Smooth muscle cell (in vitro differentiated cells): Measurements from ENCODE around the gene PPP2R5C. TPM values are rescaled to one million over a fixed set of nuclear protein-coding genes. Genes with fewer than 3 reads are reported as not detected.

ENCODE experiments used
- DNase-seq: peaks from one replicate; lab custom pipeline; 2025; ENCODE audit not compliant: unreplicated experiment; lab: John Stamatoyannopoulos, UW
- H2AFZ ChIP-seq: fragments of 200-600 bp; sonication (generic); 2 replicates; pipeline ENCODE4 v1.6.0; 2016; ENCODE audit warnings: antibody characterized with exemption, low read depth, mild to moderate bottlenecking
- H3F3A ChIP-seq: fragments of 200-600 bp; sonication (generic); 2 replicates; pipeline ENCODE4 v1.6.0; 2017; ENCODE audit warnings: antibody characterized with exemption, low read depth
- H3K27ac ChIP-seq: fragments of 200-600 bp; sonication (generic); 2 replicates; pipeline ENCODE4 v1.5.1; 2016; ENCODE audit warnings: low read depth, mild to moderate bottlenecking
- H3K27me3 ChIP-seq: fragments of 200-600 bp; sonication (generic); 2 replicates; pipeline ENCODE4 v1.6.1; 2016; ENCODE audit warnings: low read depth, mild to moderate bottlenecking
- H3K36me3 ChIP-seq: fragments of 200-600 bp; sonication (generic); 2 replicates; pipeline ENCODE4 v1.5.1; 2016; ENCODE audit warnings: low read depth
- H3K4me1 ChIP-seq: fragments of 200-600 bp; sonication (generic); 2 replicates; pipeline ENCODE4 v1.5.1; 2016; ENCODE audit warnings: low read depth
- H3K4me2 ChIP-seq: fragments of 200-600 bp; sonication (generic); 2 replicates; pipeline ENCODE4 v1.6.0; 2016; ENCODE audit warnings: mild to moderate bottlenecking
- H3K4me3 ChIP-seq: fragments of 200-600 bp; sonication (generic); 2 replicates; pipeline ENCODE4 v1.5.1; 2016; ENCODE audit warnings: mild to moderate bottlenecking
- H3K79me2 ChIP-seq: fragments of 200-600 bp; sonication (generic); 2 replicates; pipeline ENCODE4 v1.6.0; 2016; ENCODE audit warnings: low read depth, mild to moderate bottlenecking
- H3K9ac ChIP-seq: fragments of 200-600 bp; sonication (generic); 2 replicates; pipeline ENCODE4 v1.6.0; 2016; ENCODE audit warnings: low read depth
- H3K9me3 ChIP-seq: fragments of 200-600 bp; sonication (generic); replicated peaks from 2 replicates; pipeline ENCODE4 v1.5.1; 2016; ENCODE audit warnings: low read depth
- H4K20me1 ChIP-seq: fragments of 200-600 bp; sonication (generic); 2 replicates; pipeline ENCODE4 v1.6.0; 2016; ENCODE audit warnings: low read depth
- WGBS: methylation state at CpG from one replicate; pipeline ENCODE4 v1.1.7; 2016; ENCODE audit warnings: low lambda C conversion rate; 5-methylcytosine and 5-hydroxymethylcytosine counted together
- polyA plus RNA-seq: library from polyadenylated mRNA; unstranded; fragments of >200 nt; fragmentation: Nextera tagmentation; extraction: Ambion mirVana; gene quantifications from 2 replicates; pipeline ENCODE4 v1.2.1, GENCODE V29; 2016
- total RNA-seq: library from RNA; depleted of rRNA; stranded (reverse); fragments of >200 nt; gene quantifications from 2 replicates; pipeline ENCODE4 v1.2.3, GENCODE V29; 2014
- TF ChIP-seq, protein P1 (sequence below): fragments of 200-600 bp; sonication (generic); IDR thresholded peaks from 2 replicates; pipeline ENCODE4 v1.5.1; 2017; ENCODE audit warnings: borderline replicate concordance, mild to moderate bottlenecking, antibody characterized with exemption; ENCODE audit not compliant: insufficient read depth, poor library complexity, severe bottlenecking

Gene PPP2R5C
- total and polyA plus RNA-seq, 2 experiments from 2014 or later: 63.6 to 92.7 TPM

- H4K20me1 ChIP-seq: no peaks in the 10 kb centered on the region
- H3K4me1 ChIP-seq: peaks cover 8% of the 10 kb centered on the region
- no peaks in the 10 kb centered on the region for H3K79me2 ChIP-seq
- no peak overlapping the region for H2AFZ ChIP-seq
- no peak overlapping the region for H3K4me2 ChIP-seq
- no peak for DNase-seq
- H3K27me3 ChIP-seq: no peaks in the 10 kb centered on the region
- H3K9me3 ChIP-seq: no peaks in the 10 kb centered on the region
- H3F3A ChIP-seq: no peaks in the 10 kb centered on the region
- 94% methylated on average over 15 of the region's 16 CpGs for WGBS
- H3K36me3 ChIP-seq: no peaks in the 10 kb centered on the region
- TF ChIP-seq, protein P1, sequence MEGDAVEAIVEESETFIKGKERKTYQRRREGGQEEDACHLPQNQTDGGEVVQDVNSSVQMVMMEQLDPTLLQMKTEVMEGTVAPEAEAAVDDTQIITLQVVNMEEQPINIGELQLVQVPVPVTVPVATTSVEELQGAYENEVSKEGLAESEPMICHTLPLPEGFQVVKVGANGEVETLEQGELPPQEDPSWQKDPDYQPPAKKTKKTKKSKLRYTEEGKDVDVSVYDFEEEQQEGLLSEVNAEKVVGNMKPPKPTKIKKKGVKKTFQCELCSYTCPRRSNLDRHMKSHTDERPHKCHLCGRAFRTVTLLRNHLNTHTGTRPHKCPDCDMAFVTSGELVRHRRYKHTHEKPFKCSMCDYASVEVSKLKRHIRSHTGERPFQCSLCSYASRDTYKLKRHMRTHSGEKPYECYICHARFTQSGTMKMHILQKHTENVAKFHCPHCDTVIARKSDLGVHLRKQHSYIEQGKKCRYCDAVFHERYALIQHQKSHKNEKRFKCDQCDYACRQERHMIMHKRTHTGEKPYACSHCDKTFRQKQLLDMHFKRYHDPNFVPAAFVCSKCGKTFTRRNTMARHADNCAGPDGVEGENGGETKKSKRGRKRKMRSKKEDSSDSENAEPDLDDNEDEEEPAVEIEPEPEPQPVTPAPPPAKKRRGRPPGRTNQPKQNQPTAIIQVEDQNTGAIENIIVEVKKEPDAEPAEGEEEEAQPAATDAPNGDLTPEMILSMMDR: no peak
- H3K4me3 ChIP-seq: no peak overlapping the region
- H3K9ac ChIP-seq: no peak overlapping the region
- H3K27ac ChIP-seq: no peak overlapping the region
Observed at GRCh38 chr14:101734246-101734847, 27.2 kb upstream of the PPP2R5C start.

GRCh38 chr14:101735453-101735852 is 26.1 kb upstream of the PPP2R5C start:
- Histone ChIP-seq H4K20me1 (no peaks in the 10 kb centered on the region), H3K36me3 (no peaks in the 10 kb centered on the region), H3K79me2 (no peaks in the 10 kb centered on the region), H3K27me3 (no peaks in the 10 kb centered on the region), H2AFZ (no peak overlapping the region), H3K4me3 (no peak overlapping the region), H3F3A (no peaks in the 10 kb centered on the region), H3K4me1 (peaks cover 8% of the 10 kb centered on the region), H3K4me2 (no peak overlapping the region), H3K9ac (no peak overlapping the region), H3K27ac (no peak overlapping the region), H3K9me3 (no peaks in the 10 kb centered on the region)
- WGBS: 88% methylated on average over 7 of the region's 7 CpGs
- no peak for DNase-seq
- TF ChIP-seq, protein P1: no peak

- Histone ChIP-seq H3K9me3 (no peaks in the 10 kb centered on the region), H3K27ac (no peak overlapping the region), H3K4me2 (no peak overlapping the region), H3K4me3 (no peak overlapping the region), H4K20me1 (no peaks in the 10 kb centered on the region), H3K27me3 (no peaks in the 10 kb centered on the region), H3K4me1 (peaks cover 5% of the 10 kb centered on the region), H3K79me2 (no peaks in the 10 kb centered on the region), H3F3A (no peaks in the 10 kb centered on the region), H3K9ac (no peak overlapping the region), H2AFZ (no peak overlapping the region), H3K36me3 (no peaks in the 10 kb centered on the region)
- TF ChIP-seq, protein P1: no peak
- 94% methylated on average over 4 of the region's 4 CpGs for WGBS
- no peak for DNase-seq
Observed at GRCh38 chr14:101736071-101736470, 25.4 kb upstream of the PPP2R5C start.

GRCh38 chr14:101736585-101736984 is 24.9 kb upstream of the PPP2R5C start:
- Histone ChIP-seq H3K9me3 (no peaks in the 10 kb centered on the region), H3K27ac (no peak overlapping the region), H3K36me3 (no peaks in the 10 kb centered on the region), H4K20me1 (no peaks in the 10 kb centered on the region), H3K27me3 (no peaks in the 10 kb centered on the region), H3K79me2 (no peaks in the 10 kb centered on the region), H3F3A (no peaks in the 10 kb centered on the region), H2AFZ (no peak overlapping the region), H3K9ac (no peak overlapping the region), H3K4me3 (no peak overlapping the region), H3K4me1 (peaks cover under 1% of the 10 kb centered on the region), H3K4me2 (no peak overlapping the region)
- no peak for DNase-seq
- 86% methylated on average over 8 of the region's 8 CpGs for WGBS
- TF ChIP-seq, protein P1: no peak
